SIG-M5 (cell line): Measurements from ENCODE around the gene DDA1.
"Not testable (repeated sequence)": the region's sequence is repeated elsewhere in the genome, so short reads cannot be mapped to it uniquely, and the experiment has no call there.

Experiments
- DNase-seq: peaks from one replicate; lab custom pipeline; 2025; lab: John Stamatoyannopoulos, UW

DDA1 gene

GRCh38 chr19:17347877-17348276 lies 38.5 kb downstream of the DDA1 start:
- DNase-seq = no peak

- no peak for DNase-seq
Measured at GRCh38 chr19:17348700-17349099, 39.3 kb downstream of the DDA1 start.

- DNase-seq = no peak
Measured at GRCh38 chr19:17351815-17352435, 42.6 kb downstream of the DDA1 start.

GRCh38 chr19:17352608-17353280 lies 43.4 kb downstream of the DDA1 start:
- DNase-seq = no peak

- no peak for DNase-seq
Measured at GRCh38 chr19:17353386-17353785, 44.0 kb downstream of the DDA1 start.

GRCh38 chr19:17357078-17357666 lies 47.8 kb downstream of the DDA1 start:
- no peak for DNase-seq

GRCh38 chr19:17357724-17358123 lies 48.4 kb downstream of the DDA1 start:
- DNase-seq = no peak

GRCh38 chr19:17358395-17358794 lies 49.0 kb downstream of the DDA1 start:
- no peak for DNase-seq

- no peak for DNase-seq
Measured at GRCh38 chr19:17359905-17360800, 50.8 kb downstream of the DDA1 start.

- not testable (repeated sequence) for DNase-seq
Measured at GRCh38 chr19:17363852-17364605, 54.7 kb downstream of the DDA1 start.

GRCh38 chr19:17365361-17365760 lies 56.0 kb downstream of the DDA1 start:
- no peak for DNase-seq

- DNase-seq = peak; percentile 44
Measured at GRCh38 chr19:17370026-17370587, 60.7 kb downstream of the DDA1 start.
